D721Med (cell line): Measurements from ENCODE around the gene PPP2R5C.

Source experiments
- DNase-seq: peaks from one replicate; pipeline ENCODE4 v3.0.0; 2011; ENCODE audit warnings: low spot score; ENCODE audit not compliant: insufficient read length
- FAIRE-seq: peaks from 2 replicates; lab custom pipeline; 2011; peaks lifted over from hg19 to GRCh38; lab: Jason Lieb, UNC
- CTCF ChIP-seq: IDR thresholded peaks from 2 replicates; pipeline ENCODE4 v1.5.1; 2012; ENCODE audit warnings: mild to moderate bottlenecking, control low read depth; ENCODE audit not compliant: insufficient read depth; ENCODE audit errors: missing control alignments

The PPP2R5C gene

GRCh38 chr14:101882141-101882935, 120.8 kb downstream of the PPP2R5C start:
- FAIRE-seq (no peak), DNase-seq (no peak)
- no peak for TF ChIP-seq CTCF

- FAIRE-seq (no peak), DNase-seq (no peak)
- TF ChIP-seq CTCF: no peak
Observed at GRCh38 chr14:101884089-101884933, 122.8 kb downstream of the PPP2R5C start.

- FAIRE-seq: no peak
- no peak for TF ChIP-seq CTCF
- DNase-seq: no peak
Observed at GRCh38 chr14:101884934-101885576, 123.5 kb downstream of the PPP2R5C start.

GRCh38 chr14:101887219-101887618, 125.7 kb downstream of the PPP2R5C start:
- no peak for TF ChIP-seq CTCF
- DNase-seq (no peak), FAIRE-seq (no peak)

- no peak for TF ChIP-seq CTCF
- no peak for DNase-seq
- FAIRE-seq: no peak
Observed at GRCh38 chr14:101888182-101888581, 126.7 kb downstream of the PPP2R5C start.

- no peak for TF ChIP-seq CTCF
- no peak for DNase-seq
- FAIRE-seq: no peak
Observed at GRCh38 chr14:101889366-101889765, 127.9 kb downstream of the PPP2R5C start.
